GM18526 (cell line): Measurements from ENCODE around the gene ZMYND8.

Experiments used
- POLR2A ChIP-seq: IDR thresholded peaks from 3 replicates; pipeline ENCODE4 v1.6.1; 2011; ENCODE audit not compliant: insufficient read length; ENCODE audit errors: extremely low read depth

The ZMYND8 gene

DNA sequence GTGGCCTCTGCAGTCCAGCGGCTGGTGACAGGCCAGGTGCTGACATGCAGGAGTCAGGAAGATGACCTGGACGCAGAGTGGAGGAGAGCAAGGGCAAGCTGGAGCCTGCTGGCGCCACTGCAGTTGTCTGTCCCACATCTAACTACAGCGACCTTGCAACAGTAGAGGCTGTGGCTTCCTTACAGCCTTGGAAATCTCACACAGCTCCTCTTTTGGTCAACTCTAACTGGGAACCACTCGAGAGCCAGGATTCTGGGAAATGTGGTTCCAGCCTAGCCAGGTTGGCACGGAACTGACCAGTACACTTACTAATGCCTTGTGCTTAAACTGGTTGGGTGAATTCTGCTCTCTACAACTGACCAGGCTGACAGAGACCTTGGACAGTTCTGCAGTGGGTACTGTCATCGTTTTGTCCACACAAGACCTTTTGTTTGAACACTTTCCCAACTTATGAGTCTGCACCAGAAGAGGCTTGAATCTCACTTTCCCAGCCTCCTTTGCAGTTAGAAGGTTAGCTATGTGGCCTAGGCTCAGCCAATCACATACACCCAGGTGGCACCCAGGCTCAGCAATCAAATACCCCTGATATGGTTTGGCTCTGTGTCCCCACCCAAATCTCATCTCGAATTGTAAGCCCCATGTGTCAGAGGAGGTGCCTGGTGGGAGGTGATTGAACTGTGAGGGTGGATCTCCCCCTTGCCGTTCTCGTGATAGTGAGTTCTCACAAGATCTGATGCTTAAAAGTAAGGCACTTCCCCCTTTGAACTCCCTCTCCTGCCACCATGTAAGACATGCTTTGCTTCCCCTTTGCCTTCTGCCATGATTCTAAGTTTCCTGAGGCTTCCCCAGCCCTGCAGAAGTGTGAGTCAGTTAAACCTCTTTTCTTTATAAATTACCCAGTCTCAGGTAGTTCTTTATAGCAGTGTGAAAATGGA lies 153.5 kb downstream of the ZMYND8 start:
- TF ChIP-seq POLR2A, result no peak

DNA sequence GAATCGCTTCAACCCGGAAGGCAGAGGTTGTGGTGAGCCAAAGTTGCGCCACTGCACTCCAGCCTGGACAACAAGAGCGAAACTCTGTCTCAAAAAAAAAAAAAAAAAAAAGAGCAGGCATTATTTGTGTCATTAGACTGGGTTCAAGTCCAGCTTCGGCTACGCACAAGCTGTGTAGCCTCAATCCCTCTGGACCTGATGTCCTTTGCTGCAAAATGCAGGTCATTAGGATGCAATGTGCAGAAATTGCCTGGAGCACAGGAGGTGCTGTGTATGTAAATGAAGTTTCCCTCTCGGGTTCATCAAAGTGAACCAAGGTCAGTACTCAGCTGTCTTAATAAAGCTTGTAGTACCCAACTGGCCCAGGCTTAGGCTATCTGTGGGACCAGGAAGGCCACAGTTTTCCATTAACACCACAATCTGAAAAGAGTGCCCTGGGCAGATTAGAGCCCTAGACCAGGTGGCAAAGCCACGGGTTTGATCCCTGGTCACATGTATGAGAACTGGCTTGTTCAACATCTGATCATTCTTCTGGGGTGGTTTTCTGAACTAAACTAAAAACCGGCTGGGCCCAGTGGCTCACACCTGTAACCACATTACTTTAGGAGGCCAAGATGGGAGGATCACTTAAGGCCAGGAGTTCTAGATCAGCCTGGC lies 155.3 kb downstream of the ZMYND8 start:
- no peak for TF ChIP-seq POLR2A

DNA sequence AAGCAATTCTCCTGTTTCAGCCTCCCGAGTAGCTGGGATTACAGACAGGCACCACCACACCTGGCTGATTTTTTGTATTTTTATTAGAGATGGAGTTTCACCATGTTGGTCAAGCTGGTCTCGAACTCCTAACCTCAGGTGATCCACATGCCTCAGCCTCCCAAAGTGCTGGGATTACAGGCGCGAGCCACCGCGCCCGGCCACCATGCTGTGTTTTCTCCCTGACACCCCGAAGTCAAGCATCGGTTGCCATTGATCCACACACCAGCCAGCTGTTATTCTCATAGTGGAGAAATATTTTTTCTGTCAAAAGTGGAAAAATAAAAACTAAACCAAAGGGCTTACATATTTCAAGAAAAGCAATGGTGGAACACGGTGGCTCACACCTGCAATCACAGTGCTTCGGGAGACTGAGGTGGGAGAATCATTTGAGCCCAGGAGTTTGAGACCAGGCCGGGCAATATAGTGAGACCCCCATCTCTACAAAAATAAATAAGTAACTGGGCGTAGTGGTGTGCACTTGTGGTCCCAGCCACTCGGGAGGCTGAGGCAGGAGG lies 157.4 kb downstream of the ZMYND8 start:
- TF ChIP-seq POLR2A, result no peak

DNA sequence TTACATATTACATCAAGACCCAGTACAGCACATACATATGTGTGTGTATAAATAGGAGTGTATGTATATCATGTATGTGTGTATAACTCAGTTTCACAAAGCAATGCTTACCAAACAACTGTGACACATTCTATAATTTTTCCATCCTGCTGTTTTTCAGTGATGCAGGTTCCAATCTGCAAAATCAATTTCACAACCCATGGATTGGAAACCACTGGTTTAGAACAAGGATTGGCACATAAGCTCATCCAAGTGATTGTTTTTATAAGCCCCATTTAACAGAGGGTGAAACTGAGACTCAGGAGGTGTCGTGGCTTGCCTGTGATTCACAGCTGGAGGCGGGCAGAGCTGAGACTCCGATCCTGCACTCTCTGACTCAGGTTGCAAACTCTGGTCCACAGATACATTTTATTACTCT lies 158.2 kb downstream of the ZMYND8 start:
- no peak for TF ChIP-seq POLR2A

DNA sequence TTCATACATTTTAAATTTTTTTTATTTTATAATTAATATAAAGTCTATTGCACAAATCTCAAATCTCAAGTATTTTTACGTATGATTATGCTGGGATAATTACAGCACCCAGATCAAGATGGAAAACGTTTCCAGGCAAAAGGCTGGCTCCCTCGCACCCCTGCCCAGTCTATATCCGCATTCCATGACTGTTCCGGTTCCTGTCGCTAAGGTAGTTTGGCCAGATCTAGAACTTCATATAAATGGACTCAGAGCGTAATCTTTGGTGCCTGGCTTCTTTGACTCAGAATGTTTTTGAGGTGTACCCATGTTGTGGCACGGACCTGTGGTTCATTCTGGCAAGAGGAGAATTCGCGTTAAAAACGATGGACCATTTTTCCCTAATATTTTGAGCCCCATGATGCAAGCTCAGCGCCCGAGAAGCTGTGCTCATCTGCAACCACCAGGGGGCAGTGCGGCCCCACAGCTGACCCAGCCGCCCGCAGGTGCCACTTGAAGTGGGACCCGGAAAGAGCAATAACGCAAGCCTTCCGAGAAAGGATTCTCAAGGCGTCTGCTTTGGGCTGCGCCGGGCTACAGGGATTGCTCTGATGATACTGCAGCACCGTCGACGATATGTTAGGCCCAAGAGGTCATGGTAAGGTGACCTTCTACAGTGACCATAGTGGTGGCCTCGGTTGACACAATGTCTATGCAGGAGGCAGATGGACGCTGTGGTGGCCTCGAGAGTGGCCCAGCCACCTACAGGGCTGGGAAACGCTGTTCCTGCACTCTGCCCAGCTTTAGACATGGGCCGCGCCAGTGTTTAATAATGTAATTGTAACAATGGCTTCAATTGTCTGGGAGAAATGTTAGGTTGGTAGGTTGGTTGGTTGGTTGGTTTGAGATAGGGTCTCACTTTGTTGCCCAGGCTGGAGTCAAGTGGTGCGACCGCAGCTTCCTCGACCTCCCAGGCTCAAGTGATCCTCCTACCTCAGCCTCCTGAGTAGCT lies 160.1 kb downstream of the ZMYND8 start:
- no peak for TF ChIP-seq POLR2A

DNA sequence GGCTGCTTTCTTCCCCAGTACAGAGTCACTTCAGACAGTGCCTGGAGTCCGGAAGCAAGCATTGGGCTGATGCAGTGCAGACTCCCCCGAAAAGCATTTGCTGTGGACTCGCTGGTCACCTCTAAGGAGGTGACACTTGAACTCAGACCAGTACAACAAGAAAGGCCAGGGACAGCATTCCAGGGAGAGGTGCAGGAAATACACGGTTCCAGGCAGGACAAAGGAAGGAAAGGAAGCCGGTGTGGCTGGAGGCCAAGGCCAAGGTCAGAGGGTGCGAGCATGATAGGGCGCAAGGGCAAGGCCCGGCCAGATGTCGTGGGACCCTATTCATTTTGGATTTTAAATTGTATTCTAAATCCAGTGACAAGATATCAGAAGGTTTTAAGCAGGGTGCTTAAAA lies 160.9 kb downstream of the ZMYND8 start:
- no peak for TF ChIP-seq POLR2A

DNA sequence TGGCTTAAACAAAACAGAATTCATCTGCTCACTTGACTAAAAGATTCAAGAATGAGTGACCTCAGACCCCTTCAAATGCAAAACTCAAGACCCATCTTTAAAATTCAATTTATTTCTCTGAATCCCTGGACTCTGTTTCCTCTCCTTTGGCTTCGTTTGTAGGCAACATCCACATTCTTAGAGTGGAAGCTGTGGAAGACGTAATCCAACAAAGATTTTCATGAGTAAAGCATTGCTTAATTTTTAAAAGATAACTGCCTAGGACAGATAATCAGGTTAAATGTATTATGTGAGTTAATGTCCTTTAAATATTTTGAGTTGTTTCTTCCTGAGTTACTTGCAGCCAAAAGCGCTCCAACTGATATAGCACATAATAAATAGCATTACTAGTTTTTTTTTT lies 164.5 kb downstream of the ZMYND8 start:
- TF ChIP-seq POLR2A, result no peak

DNA sequence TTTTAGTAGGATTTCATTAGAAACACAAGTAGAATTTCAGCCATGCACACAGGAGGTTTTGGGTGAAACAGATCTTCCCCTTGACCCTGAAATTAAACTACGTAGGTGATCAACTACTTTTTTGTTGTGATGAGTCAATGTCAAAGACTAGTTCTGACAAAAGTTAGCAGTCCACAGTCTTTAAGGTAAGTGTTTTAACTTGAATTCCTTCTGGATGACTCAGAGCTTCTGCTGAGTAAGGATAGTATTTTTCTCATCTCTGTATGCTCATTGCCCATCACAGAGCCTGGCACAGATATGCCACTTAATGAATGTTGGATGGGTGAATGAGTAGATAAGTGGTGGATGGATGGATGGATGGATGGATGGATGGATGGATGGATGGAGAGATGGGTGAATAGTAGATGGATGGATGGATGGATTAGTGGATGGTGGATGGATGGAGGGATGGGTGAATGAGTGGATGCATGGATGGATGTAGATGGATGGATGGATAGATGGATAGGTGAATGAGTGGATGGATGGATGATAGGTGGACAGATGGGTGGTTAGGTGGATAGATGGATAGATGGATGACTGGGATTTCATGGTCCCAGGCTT lies 165.3 kb downstream of the ZMYND8 start:
- no peak for TF ChIP-seq POLR2A

DNA sequence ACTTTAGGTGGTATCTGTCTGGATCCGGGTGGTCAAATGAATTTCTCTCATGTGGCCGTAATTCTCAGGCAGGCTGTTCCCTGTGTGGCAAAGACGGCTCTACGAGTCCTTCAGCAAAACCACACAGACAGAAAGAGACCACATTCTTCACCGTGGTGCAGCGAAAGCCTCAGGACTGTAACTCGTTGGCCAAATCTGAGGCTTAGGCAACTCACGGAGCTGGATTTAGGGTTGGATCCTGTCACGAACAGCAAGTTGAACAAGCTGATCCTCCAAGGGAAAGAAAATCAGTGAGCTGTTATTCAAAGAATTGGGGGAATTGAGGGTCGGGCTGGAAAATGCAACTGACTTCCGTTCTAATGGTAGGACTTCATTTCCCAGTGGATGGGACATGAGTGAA lies 167.4 kb downstream of the ZMYND8 start:
- no peak for TF ChIP-seq POLR2A

DNA sequence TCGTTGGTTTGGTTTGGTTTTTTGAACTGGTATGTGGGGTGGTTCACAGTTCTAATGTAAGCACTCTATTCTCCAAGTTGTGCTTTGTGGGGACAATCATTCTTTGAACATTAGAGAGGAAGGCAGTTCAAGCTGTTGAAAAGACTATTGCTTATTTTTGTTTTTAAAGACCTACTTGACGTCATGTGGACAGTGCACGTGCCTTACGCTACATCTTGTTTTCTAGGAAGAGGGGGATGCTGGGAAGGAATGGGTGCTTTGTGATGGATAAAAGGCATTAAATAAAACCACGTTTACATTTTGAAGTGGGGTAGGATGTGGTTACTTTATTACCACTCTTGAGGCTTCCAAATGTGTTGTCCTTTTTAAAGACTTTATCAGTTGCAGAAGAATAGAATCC lies 168.0 kb downstream of the ZMYND8 start:
- no peak for TF ChIP-seq POLR2A

DNA sequence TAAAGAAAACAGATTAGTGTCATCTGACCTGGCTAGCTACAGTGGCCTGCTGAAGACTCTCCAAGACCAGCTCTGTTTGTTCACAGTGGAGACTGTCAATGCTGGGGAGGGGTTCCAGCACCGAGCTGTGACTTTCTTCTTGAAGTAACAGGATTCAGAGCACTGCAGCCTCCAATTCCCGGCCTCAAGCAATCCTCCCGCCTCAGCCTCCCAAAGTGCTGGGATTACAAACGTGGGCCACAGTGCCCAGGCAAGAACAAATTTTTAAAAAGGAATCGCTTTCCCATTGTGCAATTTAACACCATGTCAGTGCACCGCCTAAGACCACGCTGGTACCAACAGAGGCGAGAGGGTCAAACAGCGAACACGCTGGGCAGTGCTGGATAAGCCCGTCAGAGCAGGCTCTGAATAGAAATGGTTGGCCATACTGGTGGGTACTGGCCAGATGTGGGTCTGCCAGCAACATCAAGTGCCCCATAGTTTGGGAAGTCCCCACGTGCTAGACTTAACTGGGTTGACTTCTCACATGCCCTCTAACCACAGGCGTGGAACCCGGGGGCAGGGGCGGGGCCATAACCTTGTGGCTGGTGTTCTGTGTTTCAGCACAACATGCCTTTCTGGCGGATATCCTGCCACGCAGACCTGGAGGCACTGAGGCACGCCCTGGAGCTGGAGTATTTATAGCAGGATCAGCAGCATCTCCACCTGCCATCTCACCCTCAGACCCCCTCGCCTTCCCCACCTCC lies 168.9 kb downstream of the ZMYND8 start:
- no peak for TF ChIP-seq POLR2A

DNA sequence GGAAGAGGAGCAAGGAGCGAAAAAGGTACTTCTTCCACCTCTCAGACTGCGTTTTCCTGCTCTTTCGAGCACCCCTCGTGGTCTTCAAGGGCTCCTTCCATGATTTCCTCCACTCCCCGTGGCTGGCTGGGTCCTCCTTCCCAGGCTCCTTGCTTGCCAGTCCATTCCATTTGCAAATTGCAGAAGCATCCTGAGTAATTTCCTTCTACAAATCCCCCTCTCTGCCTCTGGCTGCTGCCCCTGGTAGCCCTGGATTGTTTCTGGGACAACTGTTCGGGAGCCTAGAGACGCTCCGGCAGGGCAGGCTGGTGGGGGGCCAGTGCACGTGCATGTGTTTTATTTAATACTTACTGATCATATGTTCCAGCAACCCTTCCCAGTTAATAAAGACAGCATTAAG lies 173.1 kb downstream of the ZMYND8 start:
- TF ChIP-seq POLR2A, result no peak

DNA sequence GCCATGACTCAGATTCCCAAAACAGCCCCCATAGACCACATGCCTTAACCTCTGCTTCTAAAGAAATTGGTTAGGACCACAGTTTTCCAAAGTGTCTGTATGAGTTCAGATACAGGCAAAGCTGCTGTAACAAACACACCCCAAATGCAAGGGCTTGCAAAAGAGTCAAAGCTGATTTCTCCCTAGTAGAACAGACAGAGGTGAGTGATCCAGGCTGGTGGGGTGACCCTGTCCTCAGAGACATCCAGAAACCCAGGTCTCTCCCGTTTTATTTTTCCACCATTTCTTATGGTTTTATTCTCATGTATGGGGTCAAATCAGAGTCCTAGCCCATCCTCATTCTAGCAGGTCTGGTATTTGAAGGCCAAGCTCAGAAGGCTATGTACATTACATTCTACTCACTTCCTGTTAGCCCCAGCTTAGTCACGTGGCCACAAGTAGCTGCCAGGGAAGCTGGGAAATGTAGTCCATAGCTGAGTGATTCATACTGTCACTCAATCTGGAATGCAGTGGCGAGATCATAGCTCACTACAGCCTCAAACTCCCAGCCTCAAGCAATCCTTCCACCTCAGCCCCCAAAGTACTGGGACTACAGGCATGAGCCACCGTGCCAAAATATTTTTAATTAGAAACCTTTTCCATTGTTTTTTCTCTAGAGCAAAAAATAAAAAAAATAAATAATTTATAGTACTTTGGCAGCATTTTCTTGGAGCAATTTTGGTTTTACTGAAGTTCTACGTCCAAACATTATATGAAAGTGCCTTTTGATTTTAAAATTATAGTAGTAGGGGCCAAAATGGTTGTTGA lies 175.2 kb downstream of the ZMYND8 start:
- TF ChIP-seq POLR2A, result no peak
